Omental fat pad (tissue), 4 donors: ENCODE results near the gene FBLN2. TPM values are rescaled to one million over a fixed set of nuclear protein-coding genes. Genes with fewer than 3 reads are reported as not detected.

Experiments
- ATAC-seq: fragments of 150-250 bp; one replicate; pipeline ENCODE4 v1.9.1; 2016; ENCODE audit warnings: mild to moderate bottlenecking, moderate library complexity; ENCODE audit not compliant: low FRiP score
- DNase-seq: peaks from one replicate; pipeline ENCODE4 v3.0.0-alpha.2; 2019; ENCODE audit warnings: low spot score
- CTCF ChIP-seq, 3 donors: fragments of 450-650 bp; IDR thresholded peaks; one replicate each; pipeline ENCODE4 v1.5.1; 2016 to 2017; ENCODE audit warnings: antibody characterized with exemption in 3 of 3, mild to moderate bottlenecking in 3 of 3, moderate library complexity in 2 of 3
- total RNA-seq, 4 donors: library from RNA; depleted of rRNA; stranded (reverse); fragments of >200 nt; gene quantifications; one replicate each; pipeline ENCODE4 v1.1.0, GENCODE V29; 2016

The FBLN2 gene
- total RNA-seq, 4 donors from 2014 or later, result 156 to 568 (median 187) TPM

GRCh38 chr3:13544951-13545651, 3.8 kb upstream of the FBLN2 start:
- no peak for ATAC-seq

DNA sequence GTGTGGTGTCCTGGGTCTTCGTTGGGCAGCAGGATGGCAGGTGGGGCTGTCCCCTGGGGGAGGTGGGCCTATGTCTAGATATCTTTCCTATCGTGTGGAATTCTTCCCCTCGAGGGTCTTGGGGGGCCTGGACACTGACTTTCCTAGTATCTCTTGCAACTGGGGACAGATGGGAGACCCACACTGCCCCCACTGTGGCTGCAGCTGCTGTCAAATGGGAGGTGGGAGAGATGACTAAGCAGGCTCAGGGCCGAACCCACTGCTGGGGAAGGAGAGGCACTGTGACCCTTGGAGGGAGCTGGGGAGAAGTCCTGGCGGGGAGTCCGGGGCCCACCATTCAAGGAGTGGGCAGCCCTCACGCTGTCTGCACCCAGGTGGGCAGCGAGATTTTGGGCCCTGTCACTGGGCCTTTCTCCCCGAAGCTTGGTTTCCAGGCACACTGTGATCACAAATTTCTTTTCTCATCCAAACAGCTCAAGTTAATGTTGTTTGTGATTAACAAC, 2.9 kb upstream of the FBLN2 start:
- no peak for ATAC-seq
- TF ChIP-seq CTCF (IDR thresholded peaks at IDR 0.05), result no peak
- DNase-seq, result no peak

More at GRCh38 chr3:13544951-13545651, 3.8 kb upstream of the FBLN2 start:
- DNase-seq, result no peak
- no peak for TF ChIP-seq CTCF (IDR thresholded peaks at IDR 0.05)

DNA sequence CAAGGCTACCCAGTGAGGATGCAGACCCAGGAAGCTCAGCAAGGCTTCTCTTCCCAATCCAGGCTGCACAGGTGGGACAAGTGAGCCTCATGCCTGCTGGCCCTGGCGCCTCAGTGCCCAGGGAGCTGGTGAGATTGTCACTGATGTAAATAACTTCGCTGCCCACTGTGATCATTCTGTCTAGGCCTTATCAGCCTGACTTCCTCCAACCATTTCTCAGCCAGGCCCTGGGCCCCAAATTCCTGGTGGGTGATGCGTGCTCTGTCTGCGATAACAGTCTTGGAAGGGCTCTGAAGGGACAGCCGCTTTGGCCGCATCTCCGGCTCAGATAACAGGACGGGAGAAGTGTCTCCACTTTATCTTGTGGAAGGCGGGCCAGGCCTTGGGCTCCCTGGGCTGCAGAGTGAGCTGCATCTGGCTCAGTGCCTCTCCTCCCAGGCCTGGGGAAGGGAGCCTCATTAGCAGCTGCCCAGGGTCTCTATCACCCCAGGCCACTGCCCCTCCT, 2.2 kb upstream of the FBLN2 start:
- TF ChIP-seq CTCF (IDR thresholded peaks at IDR 0.05), result no peak
- no peak for DNase-seq
- no peak for ATAC-seq

- ATAC-seq, result no peak
- no peak for DNase-seq
- TF ChIP-seq CTCF (IDR thresholded peaks at IDR 0.05), result no peak
Observed at GRCh38 chr3:13547591-13548371, 1.1 kb upstream of the FBLN2 start.

GRCh38 chr3:13549623-13550422, 898 bp downstream of the FBLN2 start:
- ATAC-seq, result no peak
- DNase-seq, result no peak

DNA sequence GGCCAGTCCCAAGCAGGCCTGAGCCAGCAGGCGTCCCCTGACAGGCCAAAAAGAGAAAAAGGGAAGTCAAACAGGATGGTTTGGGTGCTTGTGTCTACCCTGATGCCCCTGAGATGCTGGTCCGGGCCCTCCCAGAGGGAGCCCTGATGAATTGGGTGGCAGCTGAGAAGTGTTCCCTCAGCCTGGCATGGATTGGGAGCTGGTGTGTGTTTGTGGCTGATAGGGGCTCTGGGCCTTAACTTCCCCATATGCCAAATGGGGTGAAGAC, 1.4 kb downstream of the FBLN2 start:
- no peak for TF ChIP-seq CTCF (IDR thresholded peaks at IDR 0.05)
- DNase-seq (no peak), ATAC-seq (no peak)

More at GRCh38 chr3:13549623-13550422, 898 bp downstream of the FBLN2 start:
- no peak for TF ChIP-seq CTCF (IDR thresholded peaks at IDR 0.05)
